Hindlimb muscle (tissue), 1 donor: ENCODE results near the gene TTC13. TPM values are rescaled to one million over a fixed set of nuclear protein-coding genes. Genes with fewer than 3 reads are reported as not detected.

Experiments used
- DNase-seq: peaks from one replicate; pipeline ENCODE4 v3.0.0-alpha.2; 2013
- polyA plus RNA-seq: library from polyadenylated mRNA; unstranded; fragments of 120-200 nt; gene quantifications from one replicate; pipeline ENCODE4 v1.2.1, GENCODE V29; 2013; ENCODE audit not compliant: insufficient read length

TTC13 gene
- polyA plus RNA-seq, 1 donor: 19.6 TPM

DNA sequence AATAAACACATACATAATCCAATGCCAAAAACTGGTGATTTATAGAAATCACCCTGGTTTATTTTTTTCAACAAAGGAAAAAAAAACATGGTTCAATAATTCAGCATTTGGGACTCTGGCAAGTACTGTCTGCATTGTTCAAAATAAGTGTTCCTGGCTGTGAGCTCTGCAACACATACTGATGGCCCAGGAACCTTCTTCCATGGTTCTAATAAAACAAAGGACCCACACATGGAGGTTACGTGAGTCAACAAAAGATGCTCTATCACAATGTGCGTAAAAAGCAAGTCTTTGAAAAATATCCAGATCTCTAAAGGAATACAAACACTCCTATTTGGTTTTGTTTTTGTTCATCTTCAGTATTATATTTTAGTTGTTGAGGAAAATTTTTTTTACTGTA is 72.4 kb downstream of the TTC13 start:
- DNase-seq: no peak

DNA sequence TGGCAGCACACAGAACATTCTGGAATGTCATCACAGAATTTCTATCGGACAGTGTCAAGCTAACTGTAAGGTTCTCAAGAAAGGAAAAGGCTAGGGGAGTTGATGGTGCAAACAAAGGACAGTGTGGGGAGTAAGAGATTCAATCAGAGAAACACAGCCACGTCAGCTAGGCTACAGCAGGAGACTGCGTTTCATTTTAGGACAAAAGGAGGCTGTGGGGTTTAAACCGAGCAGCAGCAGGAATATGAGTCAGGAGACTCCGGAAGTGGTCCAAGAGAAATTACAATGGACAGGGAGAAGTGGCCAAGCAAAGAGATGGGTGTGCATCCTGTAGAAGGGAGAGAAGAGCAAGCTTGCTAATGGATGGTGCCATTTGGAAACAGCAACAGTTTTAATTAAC is 72.9 kb downstream of the TTC13 start:
- DNase-seq: no peak

DNA sequence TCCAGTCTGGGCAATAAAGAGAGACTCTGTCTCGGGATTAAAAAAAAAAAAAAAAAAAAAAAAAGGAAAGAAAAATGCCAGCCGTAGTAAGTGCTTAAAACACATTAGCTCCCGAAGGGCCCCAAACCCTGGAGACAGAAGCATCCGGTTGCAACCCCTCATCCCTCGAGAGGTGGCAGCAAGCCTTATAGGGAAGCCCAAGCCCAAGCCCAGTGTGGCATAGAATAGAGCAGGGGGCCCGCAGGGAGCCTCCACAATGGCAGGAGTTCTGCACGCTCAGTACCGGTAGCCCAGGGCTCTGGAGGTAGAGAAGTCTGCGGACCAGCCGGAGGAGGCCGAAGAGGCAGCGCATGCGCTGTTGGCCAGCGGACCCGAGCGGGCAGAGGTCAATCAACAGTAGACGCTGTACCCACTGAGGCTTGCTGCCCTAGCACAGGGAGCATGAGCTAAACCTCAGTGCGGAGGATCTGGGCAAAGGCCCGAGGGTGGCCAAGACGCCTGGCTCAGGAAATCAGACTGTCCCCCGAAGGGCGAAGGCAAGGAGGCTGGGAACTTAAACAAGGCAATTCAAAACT is 76.2 kb downstream of the TTC13 start:
- DNase-seq: no peak

DNA sequence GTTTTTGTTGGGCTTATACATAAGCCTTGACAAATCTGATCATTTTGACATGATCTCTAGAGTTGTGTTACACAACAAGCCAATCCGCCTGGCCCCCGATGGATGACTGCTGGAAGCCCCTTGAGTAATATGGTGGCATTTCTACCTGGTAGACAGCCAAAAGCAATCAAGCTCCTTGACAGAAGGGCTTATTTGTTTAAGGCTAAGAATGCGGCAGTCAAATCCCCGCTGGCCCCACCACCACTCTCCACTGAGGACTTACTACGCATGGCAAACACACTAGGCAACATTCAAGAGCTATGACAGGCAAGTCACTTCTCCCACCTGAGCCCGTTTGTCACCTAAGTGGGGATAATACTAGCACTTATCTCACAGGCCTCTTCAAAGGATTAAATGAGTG is 77.0 kb downstream of the TTC13 start:
- no peak for DNase-seq

DNA sequence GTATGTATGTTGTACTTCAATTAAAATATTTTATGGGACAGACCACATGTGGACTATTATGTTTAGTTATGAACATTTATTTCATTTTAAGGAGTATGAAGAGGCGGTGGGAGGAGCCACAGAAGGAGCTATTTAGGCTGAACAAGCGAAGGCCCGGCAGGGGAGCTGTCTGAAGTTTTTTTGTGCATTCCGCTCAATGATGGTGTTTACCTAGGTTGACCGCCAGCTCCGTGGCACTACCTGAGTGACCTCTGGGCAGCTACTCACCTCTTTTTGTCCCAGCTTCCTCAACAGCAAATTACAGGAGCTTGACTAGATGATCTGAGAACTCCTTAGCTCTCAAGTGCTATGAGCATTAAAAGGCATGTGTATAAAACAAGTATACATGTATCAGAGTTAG is 77.7 kb downstream of the TTC13 start:
- no peak for DNase-seq

DNA sequence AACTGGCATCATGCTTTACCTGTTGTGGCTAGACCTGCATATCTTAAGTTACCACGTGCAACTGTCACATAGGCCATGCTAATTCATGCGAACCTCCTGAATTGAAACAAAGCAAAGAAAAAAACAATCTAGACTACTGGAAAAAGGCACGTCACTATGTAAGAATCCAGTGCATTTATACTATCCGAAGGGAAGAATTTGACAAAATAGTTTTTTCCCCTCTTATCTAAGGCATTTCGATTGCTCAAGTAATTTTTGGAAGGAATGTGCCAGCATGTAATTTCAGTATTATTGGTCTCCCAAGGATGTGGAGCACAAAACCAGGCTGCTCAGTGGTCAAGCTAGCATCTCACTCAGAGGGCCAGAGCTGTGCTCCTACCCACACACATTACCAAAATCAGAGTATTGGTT is 78.8 kb downstream of the TTC13 start:
- DNase-seq: no peak

DNA sequence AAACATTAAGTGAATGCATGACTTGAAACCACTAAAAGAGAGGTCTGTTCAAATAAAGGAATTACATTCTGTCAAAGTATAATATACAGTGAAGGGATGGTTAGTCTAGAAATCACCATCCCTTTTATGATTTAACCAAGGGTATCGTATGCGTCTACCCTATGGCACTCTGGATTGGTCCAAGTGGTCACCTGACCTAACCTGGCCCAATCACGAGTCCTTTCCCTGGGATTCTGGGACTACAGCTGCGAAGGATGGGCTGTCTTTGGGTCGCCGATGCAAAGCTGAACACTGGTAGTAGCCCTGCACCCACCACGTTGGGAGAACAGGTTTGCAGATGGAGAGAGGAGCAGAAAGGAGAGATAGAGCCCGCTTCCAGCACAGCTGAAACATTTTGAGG is 79.9 kb downstream of the TTC13 start:
- DNase-seq: no peak

DNA sequence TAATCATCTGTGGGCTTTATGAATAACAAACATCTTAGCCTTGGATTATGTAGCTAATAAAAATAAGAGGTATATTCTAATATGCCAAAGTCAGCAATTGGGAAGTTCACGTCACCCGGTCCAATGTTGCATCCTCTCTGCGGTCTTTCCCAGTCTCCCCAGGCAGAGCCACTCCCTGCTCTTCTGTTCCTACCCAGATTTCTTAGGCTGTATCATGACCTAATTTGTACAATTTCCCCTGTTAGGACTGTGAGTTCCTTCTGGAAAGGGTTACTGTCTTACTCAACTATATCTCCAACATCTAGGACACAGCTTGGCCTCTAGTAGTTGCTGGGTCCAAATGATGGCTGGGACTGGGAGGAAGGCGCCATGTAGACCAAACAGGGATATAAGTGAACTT is 80.5 kb downstream of the TTC13 start:
- DNase-seq: no peak

DNA sequence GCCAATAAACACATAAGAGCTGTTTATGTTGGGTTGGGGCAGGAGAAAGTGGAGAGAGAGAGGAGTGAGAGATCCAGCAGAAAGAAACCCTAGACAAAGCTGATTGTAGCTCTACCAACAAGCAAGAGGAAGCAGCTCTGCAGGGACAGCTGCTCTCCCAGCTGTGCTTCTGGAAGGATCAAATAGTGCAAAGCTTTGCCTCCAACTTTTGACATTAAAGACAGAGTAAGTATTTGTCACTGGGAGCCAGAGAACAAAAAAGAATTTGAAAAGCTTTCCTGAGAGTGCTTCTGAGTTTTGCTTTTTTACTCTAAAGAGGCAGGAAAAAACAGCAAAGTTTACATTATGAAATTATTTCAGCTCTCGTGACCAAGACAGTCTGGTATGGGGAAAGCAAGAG is 81.9 kb downstream of the TTC13 start:
- DNase-seq: peak; percentile 35

DNA sequence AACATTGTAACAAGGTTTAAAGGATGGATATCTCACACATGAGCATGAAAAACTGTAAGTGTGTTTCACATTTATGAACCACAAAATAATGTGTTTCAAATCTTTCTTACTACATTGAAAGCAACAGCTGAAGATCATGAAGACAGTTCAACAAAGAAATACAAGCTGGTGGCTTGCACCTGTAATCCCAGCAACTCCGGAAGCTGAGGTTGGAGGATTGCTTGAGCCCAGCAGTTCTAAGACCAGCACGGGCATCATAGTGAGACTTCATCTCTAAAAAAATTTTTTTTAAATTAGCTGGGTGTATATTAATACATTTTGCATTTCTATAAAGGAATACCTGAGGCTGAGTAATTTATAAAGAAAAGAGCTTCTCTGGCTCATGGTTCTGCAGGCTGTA is 83.2 kb downstream of the TTC13 start:
- DNase-seq: no peak

DNA sequence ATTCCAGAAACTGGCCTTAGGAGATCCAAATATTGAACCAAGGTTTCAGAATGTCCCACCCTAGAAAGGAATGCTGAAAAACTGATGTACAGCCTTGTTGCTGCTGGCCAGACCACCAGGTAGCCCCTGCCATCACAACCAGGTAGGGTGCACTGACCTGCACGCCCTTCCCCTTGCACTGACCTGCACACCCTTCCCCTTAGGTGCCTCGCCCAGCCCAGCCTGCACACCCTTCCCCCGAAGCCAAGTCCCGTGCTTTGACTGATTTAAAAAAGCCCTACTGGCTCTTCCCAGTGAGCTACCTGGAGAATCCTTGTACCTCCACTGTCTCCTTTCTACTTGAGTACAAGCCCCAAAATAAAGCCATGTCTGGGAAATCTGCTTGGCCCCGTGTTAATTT is 84.0 kb downstream of the TTC13 start:
- no peak for DNase-seq

DNA sequence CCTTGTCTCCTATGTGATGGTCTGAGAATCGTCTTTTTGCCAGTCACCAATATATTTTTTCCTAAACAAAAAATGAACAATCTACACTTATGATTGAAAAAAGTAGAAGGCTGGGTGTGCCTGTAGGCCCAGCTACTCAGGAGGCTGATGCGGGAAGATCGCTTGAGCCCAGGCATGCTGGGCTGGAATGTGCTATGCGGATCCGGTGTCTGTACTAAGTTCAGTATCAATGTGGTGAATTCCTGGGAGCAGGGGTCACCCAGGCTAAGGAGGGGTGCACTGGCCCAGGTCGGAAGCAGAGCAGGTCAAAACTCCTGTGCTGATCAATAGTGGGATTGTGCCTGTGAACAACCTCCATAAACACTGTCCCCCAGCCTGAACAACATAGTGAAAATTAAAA is 84.6 kb downstream of the TTC13 start:
- no peak for DNase-seq

DNA sequence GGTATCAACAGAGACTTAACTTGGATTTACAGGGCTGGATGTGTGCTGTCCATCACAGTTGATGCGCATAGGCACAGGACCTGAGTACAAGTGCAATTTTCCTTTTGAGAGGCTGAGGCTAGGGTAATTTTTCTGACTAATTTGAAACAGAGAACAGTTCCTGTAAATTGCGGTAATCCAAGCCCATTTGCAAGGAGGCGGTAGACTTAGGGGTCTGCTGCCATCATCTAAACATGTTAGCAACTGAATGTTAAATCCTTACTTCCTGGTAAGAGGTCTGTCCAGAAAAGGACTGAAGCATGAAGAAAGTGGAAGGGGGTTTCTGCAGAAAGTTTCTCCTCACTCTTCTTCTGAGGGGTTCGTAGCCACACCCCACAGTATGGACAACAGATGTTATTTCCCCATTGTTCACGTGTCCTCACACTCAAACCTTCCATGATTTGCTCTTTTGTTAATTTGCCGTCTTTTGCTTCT is 86.6 kb downstream of the TTC13 start:
- no peak for DNase-seq

DNA sequence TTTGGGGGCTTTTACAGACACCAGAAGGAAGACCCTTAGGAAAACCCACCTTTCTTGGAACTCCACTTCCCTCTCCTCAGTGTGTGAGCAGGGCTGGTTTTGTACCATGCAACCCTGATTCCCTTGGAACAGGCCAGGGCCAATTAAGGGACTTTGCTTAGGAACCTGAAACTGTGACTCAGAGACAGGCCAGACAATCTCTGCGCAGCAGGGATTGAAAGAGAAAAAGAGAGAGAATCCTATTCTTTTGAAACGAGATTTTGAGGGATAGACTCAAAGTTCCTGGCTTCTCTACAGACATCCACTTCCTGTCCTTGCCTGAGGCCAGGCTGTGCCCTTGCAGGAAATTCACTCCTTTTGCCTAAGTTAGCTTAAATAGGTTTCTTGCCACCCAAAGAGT is 87.2 kb downstream of the TTC13 start:
- DNase-seq: no peak

DNA sequence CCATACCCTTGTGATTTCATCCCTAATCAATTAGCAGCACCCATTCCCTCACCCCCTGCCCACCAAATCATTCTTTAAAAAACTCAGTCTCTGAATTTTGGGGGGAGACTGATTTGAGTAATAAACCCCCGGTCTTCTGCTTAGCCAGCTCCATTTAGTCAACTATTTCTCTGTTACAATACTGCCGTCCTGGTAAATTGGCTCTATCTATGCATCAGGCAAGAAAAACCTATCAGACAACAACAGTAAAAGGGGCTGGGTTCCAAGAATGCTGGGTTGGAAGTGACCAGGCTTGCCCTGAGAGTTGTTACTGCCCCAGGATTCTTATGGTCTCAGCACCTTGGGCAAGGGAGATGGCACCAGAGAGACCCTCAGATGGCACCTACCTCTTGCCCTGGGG is 94.0 kb downstream of the TTC13 start:
- DNase-seq: no peak

DNA sequence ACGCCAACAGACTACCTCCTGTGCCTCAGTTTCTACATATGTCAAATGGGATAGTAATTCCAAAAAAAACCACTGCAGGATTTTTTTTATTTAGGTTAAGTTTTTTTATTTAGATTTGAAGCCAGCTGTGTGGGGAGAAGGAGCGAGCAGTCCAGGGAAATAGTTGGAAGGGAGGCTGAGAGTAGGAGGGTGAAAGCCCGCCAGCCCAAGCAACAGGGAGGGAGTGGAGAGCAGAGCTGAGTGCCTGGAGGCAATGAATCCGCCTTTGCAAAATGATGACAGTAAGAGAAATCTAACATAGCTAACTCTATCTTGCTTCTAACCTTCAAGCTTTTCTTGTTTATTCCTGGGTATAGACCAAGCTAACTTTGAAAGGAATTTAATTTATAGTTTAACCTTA is 94.7 kb downstream of the TTC13 start:
- DNase-seq: peak; percentile 59

DNA sequence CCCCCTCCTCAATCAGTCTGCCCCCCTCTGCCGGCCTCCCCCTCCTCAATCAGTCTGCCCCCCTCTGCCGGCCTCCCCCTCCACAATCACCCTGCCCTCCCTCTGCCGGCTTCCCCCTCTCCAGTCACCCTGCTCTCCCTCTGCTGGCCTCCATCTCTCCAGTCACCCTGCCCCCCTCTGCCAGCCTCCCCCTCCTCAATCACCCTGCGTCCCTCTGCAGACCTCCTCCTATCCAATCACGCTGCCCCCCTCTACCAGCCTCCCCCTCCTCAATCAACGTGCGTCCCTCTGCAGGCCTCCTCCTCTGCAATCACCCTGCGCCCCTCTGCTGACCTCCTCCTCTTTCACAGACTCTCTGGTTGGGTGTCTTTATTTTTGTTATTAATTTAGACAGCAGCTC is 98.9 kb downstream of the TTC13 start:
- DNase-seq: no peak

DNA sequence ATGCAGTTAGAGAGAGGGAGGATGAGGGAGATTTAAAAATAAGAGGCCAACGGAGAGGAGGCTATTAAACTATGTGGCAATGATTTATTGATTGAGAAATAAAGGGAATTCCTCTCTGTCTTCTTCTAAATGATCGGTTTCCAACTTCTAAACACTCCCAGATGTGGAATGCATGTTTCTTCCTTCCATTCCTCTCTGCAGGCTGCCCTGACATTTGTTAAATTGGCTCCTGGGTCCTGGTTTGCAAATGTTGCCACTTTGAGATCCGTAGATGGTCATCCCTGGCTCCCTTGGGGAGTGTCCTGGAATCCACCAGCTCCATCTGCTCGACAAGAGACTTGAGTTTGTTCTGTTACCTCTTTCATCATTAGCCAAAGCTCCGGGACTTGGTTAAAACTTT is 100.1 kb downstream of the TTC13 start:
- DNase-seq: peak; percentile 45

DNA sequence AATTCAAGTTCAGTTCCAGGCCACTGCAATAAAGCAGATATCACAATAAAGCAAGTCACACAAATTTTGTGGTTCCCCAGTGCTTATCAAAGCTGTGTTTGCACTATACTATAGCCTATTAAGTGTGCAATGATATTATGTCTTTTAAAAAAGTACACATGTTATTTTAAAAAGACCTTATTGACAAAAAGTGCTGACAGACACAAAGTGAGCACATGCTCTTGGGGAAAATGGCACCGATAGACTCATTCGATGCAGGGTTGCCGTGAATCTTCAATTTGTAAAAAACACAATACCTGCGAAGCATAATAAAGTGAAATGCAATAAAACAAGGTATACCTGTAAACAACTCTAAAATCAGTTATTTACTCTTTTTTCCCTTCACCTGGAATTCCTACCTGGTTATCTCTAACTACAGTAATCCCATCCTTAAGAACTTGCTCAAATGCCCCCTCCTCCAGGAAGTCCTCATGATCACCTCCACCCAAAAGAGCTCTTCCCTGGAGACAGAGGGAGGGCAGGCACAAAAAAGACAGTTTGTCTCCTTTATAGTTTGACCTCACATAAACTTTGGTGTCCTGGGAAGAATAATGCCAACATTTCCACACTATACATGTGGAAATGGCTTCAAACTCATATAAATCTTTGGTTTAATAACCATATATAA is 100.6 kb downstream of the TTC13 start:
- no peak for DNase-seq

DNA sequence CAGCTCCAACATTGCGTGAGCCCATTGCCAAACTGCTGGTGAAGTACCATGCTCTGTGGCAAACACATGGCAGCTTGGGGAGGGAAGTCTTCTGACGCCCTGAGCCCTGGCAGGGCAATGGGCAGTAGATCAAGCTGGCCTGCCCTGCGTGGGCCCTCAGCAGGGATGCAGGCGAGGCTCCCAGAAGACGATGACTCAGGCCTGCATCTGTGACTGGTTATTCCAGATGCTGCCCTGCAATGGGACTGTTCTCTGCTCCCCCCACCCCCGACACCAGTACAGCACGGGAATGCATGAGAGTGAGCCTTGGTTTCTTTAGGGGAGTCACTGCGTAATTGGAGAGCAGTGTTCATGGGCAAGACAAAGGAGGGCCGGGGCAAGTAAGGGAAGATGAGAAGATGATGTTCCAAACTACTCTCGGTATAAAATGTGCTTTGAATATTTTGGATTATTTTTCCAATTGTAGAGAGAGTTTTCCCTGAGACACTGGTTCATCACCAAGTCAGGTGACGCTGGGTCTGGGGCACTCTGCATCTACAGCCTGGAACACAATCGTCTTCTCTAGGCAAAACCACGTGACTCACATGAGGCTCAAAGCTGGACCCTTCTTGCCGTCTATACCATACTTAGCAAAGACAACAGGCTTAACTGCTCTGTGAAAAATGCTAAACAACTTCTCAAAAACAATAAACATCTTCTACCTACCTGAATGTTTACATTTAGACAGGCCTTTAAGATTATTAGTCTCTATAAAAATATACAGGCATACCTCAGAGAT is 101.3 kb downstream of the TTC13 start:
- DNase-seq: no peak

DNA sequence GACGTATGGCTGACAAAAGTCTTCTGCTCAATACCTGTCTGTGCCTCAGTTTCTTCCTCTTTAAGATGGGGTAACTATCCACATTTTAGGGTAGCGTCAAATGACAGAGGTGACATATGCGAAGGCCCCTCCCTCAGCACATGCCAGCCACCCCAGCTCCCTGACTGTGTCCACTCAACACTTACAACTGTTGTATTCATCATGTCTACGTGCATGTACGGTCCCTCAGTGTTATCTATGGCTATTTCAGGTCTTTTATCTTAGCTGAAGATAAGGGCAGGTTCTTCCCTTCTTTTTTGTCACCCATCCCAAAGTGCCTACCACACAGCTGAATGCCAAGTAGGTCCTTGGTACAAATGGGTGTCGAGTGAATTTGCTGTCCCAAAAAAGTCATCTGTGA is 102.0 kb downstream of the TTC13 start:
- DNase-seq: no peak

DNA sequence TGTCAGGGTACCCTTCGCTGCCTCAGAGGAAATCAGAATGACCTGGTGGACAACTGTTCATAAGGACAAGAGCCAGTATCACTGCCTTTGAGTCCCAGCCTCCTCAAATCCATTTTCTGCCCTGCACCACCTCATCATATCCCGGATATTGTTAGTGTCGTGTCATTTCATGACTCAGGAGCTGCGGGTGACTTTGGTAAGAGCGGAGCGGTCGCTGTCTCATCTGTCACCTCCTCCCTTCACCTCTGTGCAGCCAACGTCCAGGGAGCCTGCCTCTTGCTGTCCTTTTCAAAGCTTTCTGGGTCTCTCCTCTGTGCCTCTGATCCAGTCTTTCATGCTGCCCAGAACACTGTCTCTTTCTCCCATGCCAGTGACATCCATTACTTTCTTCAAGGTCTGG is 103.3 kb downstream of the TTC13 start:
- DNase-seq: no peak

DNA sequence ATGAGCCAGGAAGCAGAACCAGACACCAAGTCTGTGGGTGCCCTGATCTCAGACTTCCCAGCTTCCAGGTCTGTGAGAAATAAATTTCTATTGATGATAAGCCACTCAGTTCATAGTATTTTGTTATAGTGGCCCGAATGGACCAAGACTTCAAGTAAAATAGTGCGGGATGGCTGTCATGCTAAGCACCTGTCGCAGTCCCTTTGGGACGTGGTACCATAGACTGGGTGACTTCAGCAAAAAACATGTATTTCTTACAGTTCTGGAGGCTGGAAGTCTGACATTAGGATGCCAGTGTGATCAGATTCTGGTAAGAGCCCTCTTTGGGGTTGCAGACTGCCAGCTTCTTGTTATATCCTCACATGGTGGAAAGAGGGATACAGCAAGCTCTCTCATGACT is 107.7 kb downstream of the TTC13 start:
- DNase-seq: no peak

DNA sequence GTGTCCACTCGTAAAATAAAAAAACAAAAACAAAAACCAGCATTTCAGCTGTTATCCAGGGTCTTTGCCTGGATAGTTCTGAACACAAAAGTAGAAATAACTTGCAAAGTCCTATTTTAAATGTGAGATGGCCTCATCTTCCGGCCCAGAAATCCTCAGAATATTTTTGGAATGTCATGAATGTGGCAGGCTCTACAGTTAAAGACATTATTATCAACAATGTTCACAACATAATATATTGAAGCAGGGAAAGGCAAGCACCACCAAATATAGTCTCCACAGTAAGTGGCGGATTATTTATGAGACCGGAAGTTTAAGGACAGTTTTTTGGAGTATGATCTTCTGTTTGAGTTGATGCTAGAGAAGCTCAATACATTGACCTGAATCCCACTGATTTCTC is 109.2 kb downstream of the TTC13 start:
- DNase-seq: no peak
